C4-2B (cell line): ENCODE measurements around the gene STAT3.
"Not testable (repeated sequence)": the region's sequence is repeated elsewhere in the genome, so short reads cannot be mapped to it uniquely, and the experiment has no call there.

Experiments used
- H3K27ac ChIP-seq: fragments of 450-650 bp; 2 replicates; pipeline ENCODE4 v1.5.1; 2017
- CTCF ChIP-seq: fragments of 450-650 bp; conservative IDR thresholded peaks from 2 replicates; pipeline ENCODE4 v1.5.1; 2017; ENCODE audit warnings: mild to moderate bottlenecking
- ZFX ChIP-seq: fragments of 450-650 bp; IDR thresholded peaks from 2 replicates; pipeline ENCODE4 v1.6.1; 2017

Gene STAT3

GRCh38 chr17:42423766-42424165 is 35.5 kb upstream of the STAT3 start:
- H3K27ac ChIP-seq = no peak overlapping the region

GRCh38 chr17:42422958-42423712 is 34.9 kb upstream of the STAT3 start, which contains the start of gene CAVIN1:
CAVIN1 (minus strand) TSS chr17:42423256; CDS start chr17:42423097, 159 bp downstream.
- peak within 1 kb of the TSS; percentile 15; the same call in 1 of the 2 replicates for H3K27ac ChIP-seq

More at GRCh38 chr17:42423766-42424165, 35.5 kb upstream of the STAT3 start:
- TF ChIP-seq ZFX (no peak), CTCF (no peak)

GRCh38 chr17:42422412-42422957 is 34.2 kb upstream of the STAT3 start:
- H3K27ac ChIP-seq = peak overlapping the region; percentile 15; the same call in 1 of the 2 replicates
- TF ChIP-seq ZFX (no peak), CTCF (no peak)

More at GRCh38 chr17:42422958-42423712, 34.9 kb upstream of the STAT3 start, which contains the start of gene CAVIN1:
- no peak for TF ChIP-seq CTCF
- TF ChIP-seq ZFX = no peak

GRCh38 chr17:42421507-42422338 is 33.5 kb upstream of the STAT3 start:
- no peak overlapping the region for H3K27ac ChIP-seq
- TF ChIP-seq CTCF (no peak), ZFX (no peak)

GRCh38 chr17:42421136-42421506 is 32.9 kb upstream of the STAT3 start:
- no peak for TF ChIP-seq ZFX
- no peak for TF ChIP-seq CTCF
- H3K27ac ChIP-seq = no peak overlapping the region

- not testable (repeated sequence) for H3K27ac ChIP-seq
Measured at GRCh38 chr17:42417981-42418380, 29.7 kb upstream of the STAT3 start.

GRCh38 chr17:42414704-42415409 is 26.6 kb upstream of the STAT3 start:
- H3K27ac ChIP-seq = no peak overlapping the region
- TF ChIP-seq ZFX (no peak), CTCF (no peak)
